Epithelial cell of proximal tubule (primary cell): ENCODE data around the gene ZNRF3. TPM values are rescaled to one million over a fixed set of nuclear protein-coding genes. Genes with fewer than 3 reads are reported as not detected.

Source experiments
- DNase-seq: peaks from one replicate; pipeline ENCODE4 v3.0.0-alpha.2; 2011; ENCODE audit warnings: low read depth
- H3K4me3 ChIP-seq: 2 replicates; pipeline ENCODE4 v1.5.1; 2011; ENCODE audit warnings: low read depth, mild to moderate bottlenecking, low read length
- total RNA-seq: library from RNA; depleted of rRNA; stranded (reverse); fragments of >200 nt; gene quantifications from 2 replicates; pipeline ENCODE4 v1.2.3, GENCODE V29; 2015
- TF ChIP-seq, protein P1 (sequence below): conservative IDR thresholded peaks from 2 replicates; pipeline ENCODE4 v1.5.1; 2012; ENCODE audit warnings: low read depth, mild to moderate bottlenecking, low read length

ZNRF3 gene
- total RNA-seq, 1 donor from 2014 or later = 15.6 TPM

DNA sequence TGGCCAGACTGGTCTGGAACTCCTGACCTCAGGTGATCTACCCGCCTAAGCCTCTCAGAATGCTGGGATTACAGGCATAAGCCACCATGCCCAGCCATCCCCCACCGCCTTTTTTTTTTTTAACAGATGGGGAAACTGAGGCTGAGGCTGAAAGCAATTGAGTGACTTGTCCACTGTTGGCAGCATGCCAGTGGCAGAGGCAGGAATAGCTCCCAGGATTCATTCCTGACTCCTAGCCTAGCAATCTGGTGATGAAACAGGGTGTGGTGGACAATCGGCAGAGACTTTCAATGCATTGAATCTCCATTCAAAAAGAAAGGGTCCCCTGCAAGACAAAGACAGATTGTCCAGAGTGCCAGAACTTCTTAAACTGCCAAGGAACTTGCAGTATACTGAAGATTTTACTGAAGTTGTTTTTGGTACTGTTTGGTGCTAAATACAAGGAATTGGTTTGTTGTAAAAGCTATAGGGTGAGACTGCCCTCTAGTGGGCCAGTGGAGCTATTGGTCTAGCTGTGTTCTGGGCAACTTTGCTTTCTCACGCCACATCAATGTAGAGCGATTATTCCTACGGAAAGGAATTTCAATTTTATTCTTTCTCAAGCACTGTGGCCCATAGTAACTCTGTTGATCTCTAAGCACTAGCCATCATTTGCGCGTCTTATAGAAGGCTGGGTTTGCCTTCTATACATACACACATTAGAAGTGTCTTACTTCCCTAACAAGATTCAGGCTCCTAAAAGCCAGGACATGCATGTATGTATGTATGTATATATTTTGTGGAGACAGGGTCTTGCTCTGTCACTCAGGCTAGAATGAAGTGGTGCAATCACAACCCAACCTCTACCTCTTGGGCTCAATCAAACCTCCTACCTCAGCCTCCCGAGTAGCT, 157.3 kb downstream of the ZNRF3 start:
- peak; percentile 68 for DNase-seq
- no peak overlapping the region for H3K4me3 ChIP-seq
- TF ChIP-seq, protein P1, sequence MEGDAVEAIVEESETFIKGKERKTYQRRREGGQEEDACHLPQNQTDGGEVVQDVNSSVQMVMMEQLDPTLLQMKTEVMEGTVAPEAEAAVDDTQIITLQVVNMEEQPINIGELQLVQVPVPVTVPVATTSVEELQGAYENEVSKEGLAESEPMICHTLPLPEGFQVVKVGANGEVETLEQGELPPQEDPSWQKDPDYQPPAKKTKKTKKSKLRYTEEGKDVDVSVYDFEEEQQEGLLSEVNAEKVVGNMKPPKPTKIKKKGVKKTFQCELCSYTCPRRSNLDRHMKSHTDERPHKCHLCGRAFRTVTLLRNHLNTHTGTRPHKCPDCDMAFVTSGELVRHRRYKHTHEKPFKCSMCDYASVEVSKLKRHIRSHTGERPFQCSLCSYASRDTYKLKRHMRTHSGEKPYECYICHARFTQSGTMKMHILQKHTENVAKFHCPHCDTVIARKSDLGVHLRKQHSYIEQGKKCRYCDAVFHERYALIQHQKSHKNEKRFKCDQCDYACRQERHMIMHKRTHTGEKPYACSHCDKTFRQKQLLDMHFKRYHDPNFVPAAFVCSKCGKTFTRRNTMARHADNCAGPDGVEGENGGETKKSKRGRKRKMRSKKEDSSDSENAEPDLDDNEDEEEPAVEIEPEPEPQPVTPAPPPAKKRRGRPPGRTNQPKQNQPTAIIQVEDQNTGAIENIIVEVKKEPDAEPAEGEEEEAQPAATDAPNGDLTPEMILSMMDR = peak; percentile 99

DNA sequence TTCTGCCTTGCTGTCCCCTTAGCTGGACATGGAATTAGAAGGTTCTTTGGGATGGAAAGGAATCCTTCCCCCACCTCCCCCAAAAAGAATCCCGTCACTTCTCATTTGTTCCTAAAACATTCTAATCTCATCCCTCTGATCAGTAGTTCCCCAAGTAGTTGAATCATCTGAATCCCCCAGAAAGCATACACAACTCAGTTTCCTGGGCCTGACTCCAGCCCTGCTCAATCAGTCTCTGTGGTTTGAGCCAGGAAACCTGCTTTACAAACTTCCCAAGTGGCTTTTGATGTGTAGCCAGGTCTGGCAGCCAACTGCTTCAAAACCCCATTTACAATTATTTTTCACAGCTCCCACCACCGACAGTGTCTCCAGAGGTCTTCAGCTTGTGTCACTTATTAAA, 158.0 kb downstream of the ZNRF3 start:
- TF ChIP-seq, protein P1 = no peak
- DNase-seq = no peak
- no peak overlapping the region for H3K4me3 ChIP-seq

DNA sequence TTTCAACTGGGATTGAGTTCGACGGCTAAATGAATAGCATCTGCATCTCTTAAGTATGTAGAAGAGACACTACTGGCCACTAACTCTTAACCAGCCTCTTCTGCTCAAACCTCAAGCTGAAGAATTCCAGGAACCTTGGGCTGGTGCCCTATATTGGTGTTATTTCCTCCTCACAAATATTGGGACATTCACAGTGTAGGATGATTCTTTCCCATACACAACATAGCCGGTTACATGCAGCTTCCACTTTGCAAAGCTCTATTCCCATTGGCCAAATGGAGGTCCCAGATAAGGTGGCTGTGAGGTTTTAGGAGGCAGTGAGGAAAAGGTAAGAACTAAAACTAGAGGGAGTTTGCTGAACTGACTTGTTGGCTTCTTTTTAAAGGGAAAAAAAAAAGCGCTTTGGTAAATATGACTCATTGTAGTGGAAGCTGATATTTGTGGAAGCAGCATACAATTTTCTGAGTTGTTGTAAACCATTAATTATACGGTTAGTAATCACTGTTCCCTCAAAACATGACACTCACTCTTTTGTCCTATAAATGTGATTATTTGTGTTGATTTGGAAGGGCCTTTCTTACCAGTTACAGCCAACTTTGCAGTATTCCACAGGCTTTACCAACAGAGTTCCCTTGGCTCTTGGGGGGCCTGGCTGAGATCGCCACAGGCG, 160.7 kb downstream of the ZNRF3 start:
- TF ChIP-seq, protein P1 = no peak
- H3K4me3 ChIP-seq = no peak overlapping the region
- DNase-seq = peak; percentile 63

DNA sequence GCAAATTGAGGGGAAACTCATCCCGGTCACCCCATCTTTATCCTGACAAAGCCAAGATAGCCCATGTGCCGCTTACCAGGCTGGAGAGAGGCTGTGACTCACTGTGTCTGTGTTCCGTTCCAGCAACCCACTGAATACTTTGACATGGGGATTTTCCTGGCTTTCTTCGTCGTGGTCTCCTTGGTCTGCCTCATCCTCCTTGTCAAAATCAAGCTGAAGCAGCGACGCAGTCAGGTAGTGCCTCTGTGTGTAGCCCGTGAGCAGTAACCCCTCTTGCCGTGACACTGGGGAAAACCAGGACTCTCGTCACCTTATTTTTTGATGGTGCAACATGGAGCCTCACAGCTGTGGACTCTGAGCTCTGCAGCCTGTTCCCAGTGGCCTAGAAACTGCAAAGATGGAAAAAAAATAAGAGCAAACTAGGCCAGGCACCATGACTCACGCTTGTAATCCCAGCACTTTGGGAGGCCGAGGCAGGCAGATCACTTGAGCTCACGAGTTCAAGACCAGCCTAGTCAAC, 161.3 kb downstream of the ZNRF3 start:
- TF ChIP-seq, protein P1 = no peak
- peak; percentile 95 for DNase-seq
- no peak overlapping the region for H3K4me3 ChIP-seq

DNA sequence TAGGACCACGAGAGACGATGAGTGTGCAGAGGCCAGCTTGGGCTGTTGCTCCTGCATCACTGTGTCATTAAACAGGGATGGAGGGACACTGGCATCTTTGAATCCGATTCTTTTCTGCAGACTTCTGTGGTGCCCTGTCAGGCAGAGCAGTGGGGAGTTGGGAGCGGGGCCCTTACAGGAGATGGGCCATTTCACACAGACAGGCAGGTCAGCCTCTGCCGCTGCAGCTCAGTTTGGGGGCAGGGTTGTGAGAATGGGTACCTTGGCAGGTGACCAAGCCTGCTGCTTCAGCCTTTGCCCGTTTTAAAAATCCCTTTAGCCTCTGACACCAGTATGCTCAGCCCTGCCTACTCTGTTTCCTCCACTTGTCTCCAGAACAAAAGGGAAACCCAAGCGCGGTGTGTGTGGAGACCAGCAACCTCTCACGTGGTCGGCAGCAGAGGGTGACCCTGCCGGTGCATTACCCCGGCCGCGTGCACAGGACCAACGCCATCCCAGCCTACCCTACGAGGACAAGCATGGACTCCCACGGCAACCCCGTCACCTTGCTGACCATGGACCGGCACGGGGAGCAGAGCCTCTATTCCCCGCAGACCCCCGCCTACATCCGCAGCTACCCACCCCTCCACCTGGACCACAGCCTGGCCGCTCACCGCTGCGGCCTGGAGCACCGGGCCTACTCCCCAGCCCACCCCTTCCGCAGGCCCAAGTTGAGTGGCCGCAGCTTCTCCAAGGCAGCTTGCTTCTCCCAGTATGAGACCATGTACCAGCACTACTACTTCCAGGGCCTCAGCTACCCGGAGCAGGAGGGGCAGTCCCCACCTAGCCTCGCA, 165.7 kb downstream of the ZNRF3 start:
- DNase-seq = no peak
- TF ChIP-seq, protein P1 = no peak

DNA sequence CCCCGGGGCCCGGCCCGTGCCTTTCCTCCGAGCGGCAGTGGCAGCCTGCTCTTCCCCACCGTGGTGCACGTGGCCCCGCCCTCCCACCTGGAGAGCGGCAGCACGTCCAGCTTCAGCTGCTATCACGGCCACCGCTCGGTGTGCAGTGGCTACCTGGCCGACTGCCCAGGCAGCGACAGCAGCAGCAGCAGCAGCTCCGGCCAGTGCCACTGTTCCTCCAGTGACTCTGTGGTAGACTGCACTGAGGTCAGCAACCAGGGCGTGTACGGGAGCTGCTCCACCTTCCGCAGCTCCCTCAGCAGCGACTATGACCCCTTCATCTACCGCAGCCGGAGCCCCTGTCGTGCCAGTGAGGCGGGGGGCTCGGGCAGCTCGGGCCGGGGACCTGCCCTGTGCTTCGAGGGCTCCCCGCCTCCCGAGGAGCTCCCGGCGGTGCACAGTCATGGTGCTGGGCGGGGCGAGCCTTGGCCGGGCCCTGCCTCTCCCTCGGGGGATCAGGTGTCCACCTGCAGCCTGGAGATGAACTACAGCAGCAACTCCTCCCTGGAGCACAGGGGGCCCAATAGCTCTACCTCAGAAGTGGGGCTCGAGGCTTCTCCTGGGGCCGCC, 166.4 kb downstream of the ZNRF3 start:
- DNase-seq = no peak
- TF ChIP-seq, protein P1 = no peak
- H3K4me3 ChIP-seq = no peak overlapping the region

More for the DNA sequence above, 165.7 kb downstream of the ZNRF3 start:
- H3K4me3 ChIP-seq = no peak overlapping the region
